Neural progenitor cell (in vitro differentiated cells): ENCODE results near the gene ZNF790.

Experiments used
- CTCF ChIP-seq: fragments of 200-600 bp; sonication (generic); IDR thresholded peaks from 2 replicates; pipeline ENCODE4 v1.5.1; 2017; ENCODE audit warnings: antibody characterized with exemption, mild to moderate bottlenecking
- EZH2 ChIP-seq: fragments of 200-600 bp; sonication (generic); IDR thresholded peaks from 2 replicates; pipeline ENCODE4 v1.6.1; 2017; ENCODE audit warnings: antibody characterized with exemption, mild to moderate bottlenecking, moderate library complexity
- EZH2phosphoT487 ChIP-seq: fragments of 200-600 bp; sonication (generic); IDR thresholded peaks from 2 replicates; pipeline ENCODE4 v1.6.1; 2017; ENCODE audit warnings: antibody characterized with exemption

DNA sequence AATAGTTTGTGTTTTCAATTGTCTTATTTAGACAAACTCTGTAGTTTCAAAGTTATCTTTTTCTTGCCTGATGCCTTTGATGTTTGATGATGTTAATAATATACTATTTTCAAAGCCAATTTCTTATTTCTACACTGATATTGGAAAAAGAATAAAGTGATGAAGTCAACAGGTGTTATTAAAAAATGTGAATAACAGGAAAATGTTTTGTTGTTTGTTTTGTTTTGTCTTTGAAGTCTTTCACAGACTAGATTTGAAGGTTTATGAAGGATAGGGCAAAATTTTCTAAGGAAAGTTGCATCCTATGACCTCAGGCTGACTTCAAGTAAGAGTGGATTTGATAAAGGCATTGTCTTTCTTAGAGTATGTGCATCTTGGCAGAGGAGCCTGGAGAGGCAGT is 31.2 kb downstream of the ZNF790 start:
- TF ChIP-seq CTCF = no peak
- TF ChIP-seq EZH2phosphoT487 = no peak
- no peak for TF ChIP-seq EZH2
